HT-29 (cell line): Measurements from ENCODE around the gene RARG. TPM values are rescaled to one million over a fixed set of nuclear protein-coding genes. Genes with fewer than 3 reads are reported as not detected.
A peak's percentile ranks its signal among the peaks of the same experiment; 100 is the strongest.
"Not testable (repeated sequence)": the region's sequence is repeated elsewhere in the genome, so short reads cannot be mapped to it uniquely, and the experiment has no call there.

ENCODE experiments used
- DNase-seq: peaks from one replicate; pipeline ENCODE4 v3.0.0-alpha.2; 2015; ENCODE audit warnings: low spot score
- total RNA-seq: library from RNA; depleted of rRNA; stranded (reverse); fragments of >200 nt; shearing (Covaris generic); gene quantifications from 2 replicates; pipeline ENCODE4 v1.2.3, GENCODE V29; 2014

Gene RARG
- total RNA-seq, 1 experiment from 2014 or later, result 89.7 TPM

- no peak for DNase-seq
Observed at GRCh38 chr12:53210843-53211242, 21.2 kb downstream of the RARG start.

GRCh38 chr12:53208877-53209463, 23.0 kb downstream of the RARG start:
- DNase-seq, result no peak

DNA sequence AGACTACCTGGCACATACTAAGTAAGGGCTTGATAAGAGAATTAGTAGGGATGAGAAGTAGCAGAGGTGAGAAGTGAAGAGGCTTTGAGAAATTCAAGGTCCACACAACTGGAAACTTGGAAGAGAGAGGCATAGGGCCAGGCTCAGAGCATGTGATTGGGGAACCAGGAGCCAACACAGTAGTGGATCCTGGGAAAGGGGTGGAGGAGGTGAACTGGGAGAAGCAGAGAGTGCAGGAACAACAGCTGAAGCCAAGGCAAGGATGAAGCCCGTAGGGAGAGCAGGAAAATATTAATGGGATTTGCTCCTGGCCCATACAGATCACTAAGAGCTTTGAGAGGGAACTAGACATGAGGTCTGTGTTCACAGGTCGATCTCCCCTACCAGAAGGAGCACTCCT, 23.6 kb downstream of the RARG start:
- DNase-seq, result no peak

DNA sequence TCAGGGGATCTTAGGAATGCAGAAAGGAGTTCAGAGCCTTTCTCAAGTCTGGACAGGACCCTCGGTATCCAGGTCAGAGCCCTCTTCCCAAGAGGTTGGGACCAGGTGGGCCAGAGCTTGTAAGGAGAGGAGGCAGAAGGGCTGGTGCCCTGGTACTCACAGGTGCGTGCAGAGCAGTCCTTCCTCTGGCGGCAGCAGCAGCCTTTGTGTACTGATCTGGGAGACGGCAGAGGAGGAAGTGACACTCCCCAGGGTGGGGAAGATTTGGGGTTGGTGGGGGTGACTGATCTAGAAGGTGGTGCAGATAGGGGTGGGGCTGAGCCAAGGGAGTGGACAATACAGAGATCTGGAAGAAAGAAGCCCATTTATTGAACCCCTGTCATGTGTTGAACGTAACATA, 25.0 kb downstream of the RARG start, which contains the start of gene ITGB7:
Gene ITGB7, minus strand, starts transcription at position 210 of the 400 bp plus-strand sequence. CDS start 6,808 bp downstream, outside the sequence.
- DNase-seq, result peak; percentile 51

- DNase-seq, result no peak
Observed at GRCh38 chr12:53205747-53206419, 26.1 kb downstream of the RARG start.

DNA sequence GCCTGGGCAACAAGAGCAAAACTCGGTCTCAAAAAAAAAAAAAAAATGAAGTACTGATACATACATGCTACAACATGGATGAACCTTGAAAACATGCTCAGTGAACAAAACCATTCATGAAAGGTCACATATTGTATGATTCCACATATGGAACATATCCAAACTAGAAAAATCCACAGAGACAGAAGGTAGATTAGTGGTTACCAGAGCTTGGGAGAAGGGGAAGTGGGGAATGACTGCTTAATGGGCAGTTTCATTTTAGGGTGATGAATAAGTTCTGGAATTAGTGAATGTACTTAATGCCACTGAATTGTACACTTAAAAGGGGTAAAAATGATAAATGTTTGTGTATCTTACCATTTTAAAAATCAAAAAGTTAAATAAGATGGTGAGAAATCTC, 27.7 kb downstream of the RARG start:
- no peak for DNase-seq

GRCh38 chr12:53202316-53202715, 29.7 kb downstream of the RARG start:
- not testable (repeated sequence) for DNase-seq

DNA sequence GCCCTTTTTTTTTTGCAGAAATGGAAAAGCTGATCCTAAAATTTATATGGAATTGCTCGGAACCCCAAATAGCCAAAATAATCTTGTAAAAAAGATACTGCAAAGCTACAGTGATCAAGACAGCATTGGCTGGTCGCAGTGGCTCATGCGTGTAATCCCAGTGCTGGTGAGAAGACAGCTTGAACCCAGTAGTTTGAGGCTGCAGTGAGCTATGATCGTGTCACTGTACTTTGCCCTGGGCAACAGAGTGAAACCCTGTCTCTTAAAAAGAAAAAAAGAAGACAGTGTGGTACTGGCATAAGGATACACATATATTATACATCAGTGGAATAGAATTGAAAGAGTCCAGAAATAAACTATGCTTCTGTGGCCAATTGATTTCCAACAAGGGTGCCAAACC, 30.4 kb downstream of the RARG start:
- no peak for DNase-seq

DNA sequence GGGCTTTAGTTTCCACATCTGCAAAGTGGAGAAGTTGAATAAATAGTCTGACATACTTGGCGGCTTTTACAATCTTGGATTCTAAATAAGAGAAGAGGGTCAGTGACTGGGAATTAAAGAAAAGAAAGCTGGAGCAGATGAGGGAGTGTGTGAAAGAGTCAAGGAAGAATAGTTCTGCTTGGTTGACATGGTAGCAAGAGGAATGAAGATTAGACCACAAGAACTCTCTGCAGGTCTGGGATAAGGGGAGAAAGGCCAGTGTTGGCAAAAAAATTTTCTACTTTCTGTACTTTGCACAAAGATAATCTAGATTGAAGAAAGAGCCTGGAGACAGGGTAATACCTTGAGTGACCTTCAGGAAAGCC, 30.9 kb downstream of the RARG start:
- DNase-seq, result no peak

DNA sequence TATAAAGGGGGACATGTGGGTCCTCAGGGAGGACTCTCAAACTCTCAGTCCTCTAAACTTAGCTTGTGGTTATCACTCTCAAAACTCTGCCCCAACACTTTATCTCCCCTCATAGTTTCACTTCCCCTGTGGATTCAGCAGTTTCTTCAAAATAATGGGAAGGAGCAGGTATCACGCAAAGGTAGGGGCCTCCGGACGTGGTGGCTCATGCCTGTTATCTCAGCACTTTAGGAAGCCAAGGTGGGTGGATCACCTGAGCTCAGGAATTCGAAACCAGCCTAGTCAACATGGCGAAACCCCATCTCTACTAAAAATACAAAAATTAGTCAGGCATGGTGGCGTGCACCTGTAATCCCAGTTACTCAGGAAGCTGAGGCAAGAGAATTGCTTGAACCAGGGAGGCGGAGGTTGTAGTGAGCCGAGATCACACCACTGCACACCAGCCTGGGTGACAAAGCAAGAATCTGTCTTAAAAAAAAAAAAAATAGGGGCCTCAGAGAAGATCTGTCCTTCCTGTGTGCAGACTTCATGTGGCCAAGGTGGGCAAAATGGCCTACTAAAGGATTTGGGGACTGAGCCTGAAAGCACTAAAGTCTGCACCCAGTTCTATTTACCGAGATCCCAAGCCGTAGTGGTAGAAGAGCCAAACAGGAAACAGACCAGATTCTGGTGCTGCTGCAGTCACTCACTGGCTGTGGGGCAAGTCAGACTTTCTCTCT, 31.4 kb downstream of the RARG start:
- no peak for DNase-seq

DNA sequence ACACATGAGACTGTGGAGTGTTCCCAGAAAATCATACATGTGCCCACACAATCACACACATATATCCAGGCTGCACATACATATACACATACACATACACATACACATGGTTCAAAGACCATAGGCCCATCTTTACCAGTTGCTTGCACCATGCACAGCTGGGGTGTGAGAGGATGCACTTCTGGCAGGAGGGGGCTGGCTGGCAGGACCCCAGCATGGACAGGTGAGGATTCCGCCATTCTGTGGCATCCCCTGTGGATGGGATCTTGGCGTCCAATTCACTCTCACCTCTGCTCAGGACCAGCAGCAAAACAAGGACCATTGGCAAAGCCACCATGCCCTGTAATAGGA, 31.9 kb downstream of the RARG start:
- DNase-seq, result no peak

DNA sequence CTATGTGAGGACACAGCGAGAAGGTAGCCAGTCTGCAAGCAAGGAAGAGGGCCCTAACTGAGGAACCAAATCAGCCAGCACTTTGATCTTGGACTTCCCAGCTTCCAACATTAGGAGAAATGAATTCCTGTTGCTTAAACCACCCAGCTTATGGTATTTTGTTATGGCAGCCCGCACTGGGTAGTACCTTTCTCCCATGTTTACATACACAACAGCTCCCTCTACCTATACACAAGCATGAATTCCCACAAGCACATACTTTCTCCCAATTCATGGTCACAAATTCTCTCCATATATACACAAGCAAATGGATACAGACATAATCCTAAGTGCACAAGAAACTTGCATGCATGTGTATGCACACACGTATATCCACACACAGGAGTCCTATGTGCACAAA, 32.3 kb downstream of the RARG start:
- DNase-seq, result no peak

DNA sequence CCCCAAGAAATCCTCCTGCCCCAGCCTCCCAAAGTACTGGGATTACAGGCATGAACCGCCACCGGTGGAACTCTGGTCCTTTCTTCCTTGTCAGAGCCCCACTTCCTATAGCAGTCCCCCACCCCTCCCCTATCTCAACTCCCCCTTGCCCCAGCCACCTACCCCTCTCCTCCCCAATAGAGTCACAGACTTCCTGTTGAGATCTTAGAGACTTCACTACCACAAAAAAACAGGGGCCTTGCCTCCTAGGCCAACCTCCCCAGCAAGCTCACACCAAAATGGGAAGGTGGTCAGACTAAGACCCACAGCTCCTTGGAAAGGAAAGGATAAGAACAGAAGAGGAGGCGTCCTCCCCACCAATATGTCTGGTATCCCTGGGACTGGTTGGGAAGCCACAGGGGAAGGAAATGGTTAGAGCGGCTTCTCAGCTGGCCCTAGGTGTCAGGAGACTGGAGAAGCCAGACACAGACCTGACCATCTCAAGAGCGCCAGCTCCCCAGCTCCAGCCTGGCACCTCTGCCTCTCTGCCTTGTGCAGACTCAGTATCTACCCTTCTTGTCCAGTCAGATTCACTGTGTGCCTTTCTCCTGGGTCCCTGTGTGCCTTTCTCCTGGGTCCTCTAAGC, 33.4 kb downstream of the RARG start:
- no peak for DNase-seq

- no peak for DNase-seq
Observed at GRCh38 chr12:53197011-53197640, 34.9 kb downstream of the RARG start.

DNA sequence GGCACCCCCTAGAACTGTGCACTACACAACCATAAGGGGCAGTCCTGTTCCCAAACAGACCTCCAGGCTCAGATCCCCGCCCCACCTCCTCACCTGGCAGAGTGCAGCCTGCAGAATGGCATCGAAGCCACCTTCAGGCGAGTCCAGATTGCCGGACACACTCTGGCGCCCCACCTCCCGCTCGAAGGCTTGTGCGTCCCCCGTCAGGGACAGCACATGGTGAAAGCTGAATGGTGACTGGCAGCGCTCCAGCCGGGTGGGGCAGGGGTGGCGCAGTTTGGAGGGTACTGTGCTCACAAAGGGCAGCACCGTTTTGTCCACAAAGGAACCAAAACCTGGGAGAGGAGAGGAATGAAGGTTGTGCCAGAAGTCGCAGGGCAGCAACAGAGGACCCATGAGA, 35.5 kb downstream of the RARG start:
- peak; percentile 78 for DNase-seq

GRCh38 chr12:53195516-53196420, 36.2 kb downstream of the RARG start:
- peak; percentile 72 for DNase-seq

DNA sequence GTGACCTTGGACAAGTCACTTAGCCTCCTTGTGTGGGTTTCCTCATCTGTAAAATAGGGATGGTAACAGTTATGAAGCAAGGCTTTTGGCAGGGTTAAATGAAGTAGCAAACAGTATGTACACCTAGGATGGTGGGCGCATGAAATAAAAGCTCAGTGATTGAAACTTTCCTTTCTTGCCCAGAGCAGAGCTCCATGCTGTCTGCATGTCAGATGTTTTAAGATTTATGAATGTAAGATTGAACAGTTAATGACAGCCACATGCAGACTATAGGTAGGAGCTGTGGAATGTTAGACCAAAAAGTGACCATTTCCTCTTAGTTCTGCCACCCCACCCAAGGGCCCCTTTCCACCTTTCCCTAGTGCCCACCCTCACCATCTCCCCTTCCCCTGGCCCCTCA, 37.0 kb downstream of the RARG start:
- DNase-seq, result no peak

DNA sequence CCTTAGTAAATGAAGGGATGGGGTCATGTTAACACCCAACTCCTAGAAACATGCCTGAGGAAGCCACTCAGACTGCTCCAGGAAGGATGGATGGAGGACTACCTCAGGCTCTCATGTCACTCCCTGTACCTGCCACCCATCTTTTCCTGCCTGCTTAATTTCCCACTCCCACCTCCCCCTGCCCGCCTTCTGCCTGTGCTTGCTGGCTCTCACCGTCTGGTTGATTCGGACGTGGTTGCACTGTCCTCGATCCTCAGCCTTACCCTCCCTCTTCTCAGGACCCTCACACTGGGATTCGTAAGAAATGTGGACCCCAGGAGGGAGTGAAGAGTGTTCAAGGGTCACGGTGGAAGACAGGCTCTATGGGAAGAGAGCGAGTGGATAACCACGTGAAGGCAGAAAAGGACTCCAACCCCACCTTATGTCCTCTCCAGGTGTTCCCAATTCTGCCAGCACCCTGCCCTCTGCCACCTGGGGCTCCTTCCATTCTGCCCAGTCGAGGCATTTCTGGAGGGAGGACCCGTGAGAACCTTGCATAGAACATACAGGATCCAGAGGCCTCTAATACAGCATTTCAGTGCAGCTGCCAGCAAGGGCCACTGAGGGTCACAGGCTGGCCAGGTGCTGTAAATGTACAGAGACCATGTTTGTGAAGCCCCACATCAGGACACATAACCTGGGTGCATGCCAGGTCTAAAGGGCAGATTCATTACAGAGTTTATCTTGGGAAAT, 37.9 kb downstream of the RARG start:
- no peak for DNase-seq

DNA sequence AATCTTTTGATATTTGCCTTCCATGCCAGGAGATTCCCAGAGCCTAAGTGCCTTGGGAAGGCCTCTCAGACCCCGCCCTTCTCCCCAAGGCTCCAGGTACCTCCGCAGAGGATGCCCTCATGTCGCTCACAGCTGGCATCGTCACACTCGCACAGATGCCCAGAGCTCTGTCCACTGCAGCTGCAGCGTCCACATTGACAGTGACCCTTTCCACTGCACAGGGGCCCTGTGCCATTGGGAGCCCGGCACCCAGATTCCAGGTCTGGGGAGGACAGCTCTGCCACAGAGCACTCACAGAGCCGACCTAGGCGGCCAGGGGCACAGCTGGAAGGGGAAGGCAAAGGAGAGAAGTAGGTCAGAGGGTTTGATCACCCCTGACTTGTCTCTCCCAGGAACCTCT, 39.0 kb downstream of the RARG start:
- no peak for DNase-seq

DNA sequence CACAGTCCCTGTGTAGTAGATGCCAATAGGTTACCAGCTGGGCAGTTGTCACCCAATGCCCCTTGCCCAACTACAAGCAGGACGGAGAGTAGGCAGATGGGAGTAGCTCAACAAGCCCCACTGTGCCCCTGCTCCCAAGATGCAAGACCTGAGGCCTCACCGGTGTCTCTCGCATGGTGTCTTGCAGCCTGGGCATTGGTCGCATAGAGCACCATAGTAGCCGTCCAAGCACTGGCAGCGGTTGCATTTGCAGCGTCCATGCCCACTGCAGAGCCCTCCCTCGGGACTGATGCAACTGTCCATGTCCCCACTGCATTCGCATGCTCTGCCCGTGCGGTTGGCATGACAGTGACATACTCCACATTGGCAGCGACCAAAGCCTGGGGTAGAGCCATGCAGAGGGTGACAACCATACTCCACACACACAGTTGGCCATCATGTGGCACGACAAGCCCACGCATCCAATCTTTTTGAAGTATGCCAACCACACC, 39.4 kb downstream of the RARG start:
- DNase-seq, result no peak
